Natural killer cell (primary cell): ENCODE measurements around the gene MBP. TPM values are rescaled to one million over a fixed set of nuclear protein-coding genes. Genes with fewer than 3 reads are reported as not detected.
A peak's percentile ranks its signal among the peaks of the same experiment; 100 is the strongest.

Experiments
- ATAC-seq, 3 donors: fragments of 150-1000 bp in 2 of 3; fragments of 200-7000 bp in 1 of 3; cut with Tn5 transposase; 1 replicate in 1 of 3; 2 replicates in 2 of 3; pipeline ENCODE4 v1.10.0; 2021; ENCODE audit warnings: mild to moderate bottlenecking in 2 of 3, moderate library complexity in 2 of 3
- DNase-seq, 2 donors: peaks; one replicate each; pipeline versions ENCODE4 v3.0.0 to v3.0.0-alpha.2; 2013 to 2021; ENCODE audit warnings: mixed read lengths in 1 of 2
- H3K27ac ChIP-seq: one replicate; pipeline ENCODE4 v1.5.1; 2013; ENCODE audit warnings: mild to moderate bottlenecking, low read length
- H3K27me3 ChIP-seq: one replicate; pipeline ENCODE4 v1.6.1; 2013; ENCODE audit warnings: low read length; ENCODE audit not compliant: control insufficient read depth, insufficient read depth
- H3K36me3 ChIP-seq: one replicate; pipeline ENCODE4 v1.6.1; 2013; ENCODE audit warnings: low read length; ENCODE audit not compliant: control insufficient read depth, insufficient read depth
- H3K4me1 ChIP-seq: one replicate; pipeline ENCODE4 v1.6.1; 2013; ENCODE audit warnings: low read length; ENCODE audit not compliant: control insufficient read depth, insufficient read depth
- H3K4me3 ChIP-seq: one replicate; pipeline ENCODE4 v1.5.1; 2013; ENCODE audit warnings: low read length
- H3K9me3 ChIP-seq: one replicate; pipeline ENCODE4 v1.6.1; 2013; ENCODE audit warnings: low read length; ENCODE audit not compliant: control insufficient read depth, insufficient read depth
- H3K27ac Mint-ChIP-seq, 2 donors: one replicate each; pipeline ENCODE4 v1.8.0; 2022; ENCODE audit warnings: mild to moderate bottlenecking in 2 of 2, mixed read lengths in 2 of 2, moderate library complexity in 1 of 2
- H3K27me3 Mint-ChIP-seq, 2 donors: one replicate each; pipeline ENCODE4 v1.8.0; 2022; ENCODE audit warnings: low read depth in 2 of 2, mixed read lengths in 2 of 2
- H3K36me3 Mint-ChIP-seq: one replicate; pipeline ENCODE4 v1.8.0; 2022; ENCODE audit warnings: mixed read lengths
- H3K4me1 Mint-ChIP-seq, 2 donors: one replicate each; pipeline ENCODE4 v1.8.0; 2022; ENCODE audit warnings: mixed read lengths in 2 of 2
- H3K4me3 Mint-ChIP-seq: one replicate; pipeline ENCODE4 v1.8.0; 2022; ENCODE audit warnings: mild to moderate bottlenecking, moderate library complexity, mixed read lengths
- H3K9me3 Mint-ChIP-seq, 2 donors: one replicate each; pipeline ENCODE4 v1.8.0; 2022; ENCODE audit warnings: mixed read lengths in 2 of 2
- CTCF ChIP-seq: fragments of 200-600 bp; IDR thresholded peaks from one replicate; pipeline ENCODE4 v1.8.0; 2022; ENCODE audit warnings: antibody characterized with exemption
- WGBS: methylation state at CpG from one replicate; pipeline ENCODE4 v1.1.7; 2013; ENCODE audit warnings: missing lambda C conversion rate; ENCODE audit not compliant: insufficient coverage; 5-methylcytosine and 5-hydroxymethylcytosine counted together
- intact Hi-C: fragments of 100-400 bp; cut with micrococcal nuclease; formaldehyde crosslinking; loops from one replicate; pipeline ENCODE4 v1.14.2; 2022
- total RNA-seq, 4 donors: library from RNA; stranded (reverse); fragments of 120-200 nt in 1 of 4; gene quantifications; one replicate each; pipeline versions ENCODE4 v1.2.3 to v1.2.4, GENCODE V29; 2013 to 2022

MBP gene
- total RNA-seq, 3 donors from 2014 or later (not counting 1 experiment from before 2014, with no cell fraction given), result 183 to 344 (median 325) TPM

GRCh38 chr18:77134611-77135010 lies 2.0 kb upstream of the MBP start:
- Histone ChIP-seq H3K4me3 (no peak overlapping the region), H3K36me3 (no peaks in the 10 kb centered on the region), H3K4me1 (peaks cover 48% of the 10 kb centered on the region), H3K27me3 (no peaks in the 10 kb centered on the region), H3K9me3 (no peaks in the 10 kb centered on the region), H3K27ac (no peak overlapping the region)
- WGBS, result 50% methylated on average over 4 of the region's 4 CpGs
- H3K4me1 Mint-ChIP-seq, result peaks cover 56 to 62% of the 10 kb centered on the region in 2 donors
- no peak for TF ChIP-seq CTCF
- H3K36me3 Mint-ChIP-seq, result no peaks in the 10 kb centered on the region
- H3K27ac Mint-ChIP-seq, result peak overlapping the region; percentile 87 to 88
- H3K4me3 Mint-ChIP-seq, result peak overlapping the region; percentile 89
- ATAC-seq, result no peak
- H3K9me3 Mint-ChIP-seq, result no peaks in the 10 kb centered on the region
- peak in 1 of 2 donors; percentile 8 for DNase-seq
- intact Hi-C loops, result loop anchor here (5.0 kb wide), 1 partner anchor 132 kb away; no protein-coding TSS in a partner anchor
- no peaks in the 10 kb centered on the region for H3K27me3 Mint-ChIP-seq

- H3K4me1 ChIP-seq, result peaks cover 53% of the 10 kb centered on the region
- H3K36me3 Mint-ChIP-seq, result no peaks in the 10 kb centered on the region
- no peaks in the 10 kb centered on the region for H3K27me3 ChIP-seq
- intact Hi-C loops, result loop anchor here (5.0 kb wide), 1 partner anchor 132 kb away; no protein-coding TSS in a partner anchor
- no peaks in the 10 kb centered on the region for H3K9me3 Mint-ChIP-seq
- H3K36me3 ChIP-seq, result peaks cover 5% of the 10 kb centered on the region
- ATAC-seq (no peak), DNase-seq (peak in 1 of 2 donors; percentile 53)
- H3K27ac Mint-ChIP-seq, result peak overlapping the region; percentile 87 to 88
- H3K27ac ChIP-seq, result peak overlapping the region; percentile 49
- TF ChIP-seq CTCF, result no peak
- H3K4me3 ChIP-seq, result no peak overlapping the region
- H3K27me3 Mint-ChIP-seq, result no peaks in the 10 kb centered on the region
- H3K4me1 Mint-ChIP-seq, result peaks cover 61 to 67% of the 10 kb centered on the region in 2 donors
- WGBS, result 27% methylated on average over 12 of the region's 12 CpGs
- H3K9me3 ChIP-seq, result no peaks in the 10 kb centered on the region
- H3K4me3 Mint-ChIP-seq, result peak overlapping the region; percentile 89
Measured at GRCh38 chr18:77133835-77134496, 1.4 kb upstream of the MBP start.

GRCh38 chr18:77133051-77133834 lies 660 bp upstream of the MBP start:
- Histone ChIP-seq H3K4me3 (peak overlapping the region; percentile 42), H3K4me1 (peaks cover 54% of the 10 kb centered on the region)

More at GRCh38 chr18:77133051-77133834, 660 bp upstream of the MBP start:
- peak overlapping the region; percentile 87 to 88 for H3K27ac Mint-ChIP-seq
- H3K36me3 Mint-ChIP-seq, result no peaks in the 10 kb centered on the region
- H3K4me1 Mint-ChIP-seq, result peaks cover 68 to 75% of the 10 kb centered on the region in 2 donors
- no peaks in the 10 kb centered on the region for H3K27me3 ChIP-seq
- intact Hi-C loops, result loop anchor here (5.0 kb wide), 1 partner anchor 131 kb away; no protein-coding TSS in a partner anchor
- TF ChIP-seq CTCF, result no peak
- H3K4me3 Mint-ChIP-seq, result peak overlapping the region; percentile 89
- WGBS, result 38% methylated on average over 42 of the region's 44 CpGs
- no peaks in the 10 kb centered on the region for H3K27me3 Mint-ChIP-seq
- ATAC-seq (peak in 1 of 3 donors; percentile 2), DNase-seq (peak in 1 of 2 donors; percentile 40)
- H3K36me3 ChIP-seq, result peaks cover 10% of the 10 kb centered on the region
- peak overlapping the region; percentile 49 for H3K27ac ChIP-seq
- H3K9me3 ChIP-seq, result no peaks in the 10 kb centered on the region
- no peaks in the 10 kb centered on the region for H3K9me3 Mint-ChIP-seq
